IPS-NIHi7 (cell line): ENCODE results near the gene YARS1.
"Not testable (repeated sequence)": the region's sequence is repeated elsewhere in the genome, so short reads cannot be mapped to it uniquely, and the experiment has no call there.

Experiments
- DNase-seq: peaks from one replicate; pipeline ENCODE4 v3.0.0; 2012; ENCODE audit warnings: mixed read lengths; ENCODE audit errors: extremely low spot score

YARS1 gene

DNA sequence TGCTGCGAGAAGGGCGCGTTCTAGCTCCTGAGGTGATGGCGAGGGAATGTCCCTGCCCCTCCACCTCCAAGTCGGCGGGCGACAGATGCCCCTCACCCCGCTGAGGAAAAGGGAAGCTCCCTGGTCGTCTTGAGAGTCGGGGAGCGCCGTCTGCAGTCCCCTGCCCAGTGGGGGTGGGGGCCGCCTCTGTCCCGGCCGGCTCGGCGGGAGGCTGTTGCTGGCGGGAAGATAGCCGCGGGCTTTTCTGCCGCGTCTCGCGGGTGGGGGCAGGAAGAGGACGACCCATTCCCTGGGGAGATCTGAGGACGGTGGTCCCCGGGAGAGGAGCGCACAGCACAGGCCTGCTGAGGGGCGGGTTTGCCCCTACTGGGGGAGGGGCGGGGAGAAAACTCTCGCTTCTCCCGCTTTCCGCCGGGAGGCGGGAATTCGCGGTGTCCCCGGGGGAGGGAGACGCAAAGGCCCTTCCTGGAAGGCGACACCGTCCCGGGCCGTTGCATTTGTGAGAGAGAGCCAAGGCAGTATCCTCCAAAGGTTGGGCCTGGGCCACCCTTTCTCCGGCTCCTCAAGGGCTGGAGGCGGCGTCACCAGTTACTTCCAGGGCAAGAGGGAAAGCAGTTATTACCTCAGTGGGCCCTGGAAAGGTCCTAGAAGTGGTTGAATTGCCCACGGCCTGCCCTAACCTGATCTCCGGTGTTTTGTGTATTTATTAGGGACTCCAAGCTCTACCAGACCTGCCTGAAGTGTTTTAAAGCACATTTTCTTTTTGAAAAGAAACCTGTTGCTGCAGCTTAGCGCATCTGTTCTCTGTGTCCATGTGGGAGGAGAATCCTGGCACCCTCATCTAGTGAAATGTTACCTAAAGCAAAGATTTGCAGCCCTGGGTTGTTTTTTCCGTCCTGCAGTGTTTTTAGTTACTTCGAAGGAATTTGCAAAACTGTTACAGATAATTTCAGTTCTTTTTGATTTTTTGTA, 943 bp upstream of the YARS1 start:
- peak; percentile 85 for DNase-seq

GRCh38 chr1:32816676-32817158, 441 bp downstream of the YARS1 start:
- no peak for DNase-seq

GRCh38 chr1:32813941-32814739, 3.0 kb downstream of the YARS1 start:
- DNase-seq: no peak

DNA sequence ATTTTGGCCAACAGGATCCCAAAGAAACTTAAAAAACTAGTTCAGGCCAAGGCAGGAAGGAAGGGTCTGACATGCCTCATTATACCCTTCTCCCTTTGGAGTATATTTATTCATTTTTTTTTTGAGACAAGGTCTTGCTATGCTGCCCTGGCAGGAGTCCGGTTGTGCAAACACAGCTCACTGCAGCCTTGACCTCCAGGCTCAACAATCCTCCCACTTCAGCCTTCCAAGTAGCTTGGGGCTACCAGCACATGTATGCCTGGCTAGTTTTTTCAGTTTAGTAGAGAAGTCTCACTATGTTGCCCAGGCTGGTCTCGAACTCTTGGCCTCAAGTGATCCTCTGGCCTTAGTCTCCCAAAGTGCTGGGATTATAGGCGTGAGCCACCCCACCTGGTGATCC, 5.2 kb downstream of the YARS1 start:
- no peak for DNase-seq

- DNase-seq: no peak
Observed at GRCh38 chr1:32811265-32811664, 5.9 kb downstream of the YARS1 start.

GRCh38 chr1:32810358-32810757, 6.8 kb downstream of the YARS1 start:
- DNase-seq: no peak

DNA sequence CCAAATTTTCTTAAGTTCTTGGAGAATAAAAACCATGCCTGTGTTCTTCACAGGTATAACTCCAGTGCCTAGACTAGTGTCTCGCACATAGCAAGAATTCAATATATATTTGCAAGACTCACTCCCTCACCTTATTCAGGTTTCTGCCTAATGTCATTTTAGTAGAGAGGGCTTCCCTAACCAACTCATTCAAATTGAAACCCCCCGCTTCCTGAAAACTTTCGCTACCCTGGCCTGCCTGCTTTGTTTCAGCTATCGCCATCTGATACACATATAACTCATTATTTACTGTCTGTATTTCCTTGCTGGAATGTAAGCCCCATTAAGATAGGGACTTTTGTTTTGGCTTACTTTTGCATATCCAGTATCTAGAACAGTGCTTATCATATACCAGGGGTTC, 8.6 kb downstream of the YARS1 start:
- DNase-seq: no peak

GRCh38 chr1:32806910-32807523, 10.1 kb downstream of the YARS1 start:
- no peak for DNase-seq

- no peak for DNase-seq
Observed at GRCh38 chr1:32806290-32806689, 10.9 kb downstream of the YARS1 start.

- DNase-seq: not testable (repeated sequence)
Observed at GRCh38 chr1:32804460-32804859, 12.7 kb downstream of the YARS1 start.

- DNase-seq: no peak
Observed at GRCh38 chr1:32801096-32801715, 16.0 kb downstream of the YARS1 start.

DNA sequence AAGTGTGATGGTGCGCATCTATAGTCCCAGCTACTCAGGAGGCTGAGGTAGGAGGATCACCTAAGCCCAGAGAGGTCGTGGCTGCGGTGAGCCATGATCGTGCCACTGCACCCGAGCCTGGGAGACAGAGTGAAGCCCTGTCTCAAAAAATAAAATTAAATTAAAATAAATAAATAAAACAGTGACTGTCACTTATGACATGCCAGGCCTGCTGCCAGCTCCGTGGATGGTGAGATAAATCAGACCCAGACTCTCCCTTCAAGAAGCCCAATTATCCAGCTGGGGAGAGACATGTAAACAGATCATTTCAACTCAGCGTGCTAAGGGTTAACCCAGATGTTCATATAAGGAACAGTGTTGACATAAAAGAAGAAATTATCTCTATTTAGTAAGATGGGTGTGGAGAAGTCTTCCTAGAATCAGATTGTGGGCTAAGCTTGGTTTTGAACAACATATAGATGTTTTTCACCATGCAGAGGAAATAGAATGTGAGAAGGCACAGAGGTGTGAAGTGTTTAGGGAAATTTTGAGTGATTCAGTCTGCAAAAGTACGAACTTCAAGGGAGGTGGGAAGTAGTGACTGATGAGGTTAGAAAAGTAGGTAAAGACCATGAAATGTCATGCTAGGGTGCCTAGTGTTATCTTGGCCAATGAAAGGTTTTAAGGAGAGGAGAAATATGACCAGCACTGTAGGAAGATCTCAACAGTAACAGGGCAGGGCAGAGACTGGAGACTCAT, 18.3 kb downstream of the YARS1 start:
- DNase-seq: no peak

- DNase-seq: no peak
Observed at GRCh38 chr1:32798191-32798590, 19.0 kb downstream of the YARS1 start.

- no peak for DNase-seq
Observed at GRCh38 chr1:32797456-32797855, 19.7 kb downstream of the YARS1 start.

DNA sequence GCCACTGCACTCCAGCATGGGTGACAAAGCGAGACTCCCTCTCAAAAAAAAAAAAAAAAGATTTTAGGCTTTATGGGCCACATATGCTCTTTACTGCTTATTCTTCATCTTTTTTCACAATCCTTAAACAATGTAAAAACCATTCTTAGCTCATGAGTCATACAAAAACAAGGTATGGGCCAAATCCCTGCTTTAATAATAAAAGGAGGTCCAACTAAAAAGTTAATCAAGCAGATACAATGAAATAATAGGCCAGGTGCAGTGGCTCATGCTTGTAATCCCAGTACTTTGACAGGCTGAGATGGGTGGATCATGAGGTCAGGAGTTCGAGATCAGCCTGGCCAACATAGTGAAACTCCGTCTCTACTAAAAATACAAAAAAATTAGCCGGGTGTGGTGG, 21.4 kb downstream of the YARS1 start:
- not testable (repeated sequence) for DNase-seq

- DNase-seq: no peak
Observed at GRCh38 chr1:32791881-32792280, 25.3 kb downstream of the YARS1 start.

GRCh38 chr1:32789356-32789755, 27.8 kb downstream of the YARS1 start:
- not testable (repeated sequence) for DNase-seq

- no peak for DNase-seq
Observed at GRCh38 chr1:32786856-32787255, 30.3 kb downstream of the YARS1 start.

DNA sequence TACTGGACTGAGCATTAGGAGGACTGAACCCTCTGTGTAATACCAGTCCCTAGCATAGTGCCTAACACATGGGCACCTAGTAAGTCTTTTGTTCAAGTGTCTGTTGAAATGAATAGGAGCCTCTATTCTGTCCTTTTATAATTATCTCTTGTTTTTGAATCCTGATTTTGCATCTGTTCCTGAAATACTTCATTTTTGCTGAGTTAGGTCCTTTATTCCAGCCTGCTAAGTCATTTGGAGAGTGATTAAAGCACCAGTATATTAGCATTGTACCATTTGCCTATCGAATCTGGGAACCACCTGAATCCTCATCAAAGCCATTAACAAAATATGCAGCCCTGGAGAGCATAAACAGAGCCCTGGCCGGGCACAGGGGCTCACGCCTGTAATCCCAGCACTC, 32.3 kb downstream of the YARS1 start:
- DNase-seq: no peak

- no peak for DNase-seq
Observed at GRCh38 chr1:32783851-32784250, 33.3 kb downstream of the YARS1 start.

- DNase-seq: no peak
Observed at GRCh38 chr1:32782086-32782485, 35.1 kb downstream of the YARS1 start.
